PC-9 (cell line): ENCODE measurements around the gene DND1.

ENCODE experiments used
- CTCF ChIP-seq: fragments of 200-600 bp; sonication (generic); conservative IDR thresholded peaks from 2 replicates; pipeline ENCODE4 v1.6.1; 2017; ENCODE audit warnings: mixed run types, antibody characterized with exemption, mild to moderate bottlenecking, moderate library complexity
- EZH2 ChIP-seq: fragments of 200-600 bp; sonication (generic); IDR thresholded peaks from 2 replicates; pipeline ENCODE4 v1.8.0; 2017; ENCODE audit warnings: antibody characterized with exemption, low read depth

- TF ChIP-seq CTCF, result no peak
- no peak for TF ChIP-seq EZH2
Observed at GRCh38 chr5:140690376-140690932, 17.1 kb upstream of the DND1 start.
